Right cardiac atrium (tissue), 5 donors: ENCODE measurements around the gene COL24A1. TPM values are rescaled to one million over a fixed set of nuclear protein-coding genes. Genes with fewer than 3 reads are reported as not detected.
A peak's percentile ranks its signal among the peaks of the same experiment; 100 is the strongest.
"Not testable (repeated sequence)": the region's sequence is repeated elsewhere in the genome, so short reads cannot be mapped to it uniquely, and the experiment has no call there.

ENCODE experiments used
- ATAC-seq, 2 donors: fragments of 200-7000 bp; cut with Tn5 transposase; one replicate each; pipeline versions ENCODE4 v1.8.0 to v1.9.1; 2020; ENCODE audit warnings: moderate library complexity in 2 of 2, mild to moderate bottlenecking in 1 of 2
- DNase-seq, 3 donors: peaks; one replicate each; pipeline ENCODE4 v3.0.0-alpha.2; 2020
- H3K27ac ChIP-seq: one replicate; pipeline ENCODE4 v1.5.1; 2013; ENCODE audit warnings: mild to moderate bottlenecking, low read length, control low read depth, moderate library complexity
- H3K27me3 ChIP-seq: one replicate; pipeline ENCODE4 v1.6.1; 2013; ENCODE audit not compliant: control insufficient read depth, insufficient read depth
- H3K4me1 ChIP-seq: one replicate; pipeline ENCODE4 v1.6.1; 2013; ENCODE audit warnings: low read length; ENCODE audit not compliant: control insufficient read depth, insufficient read depth
- H3K4me3 ChIP-seq: one replicate; pipeline ENCODE4 v1.5.1; 2013; ENCODE audit warnings: low read length, control low read depth
- H3K9me3 ChIP-seq: one replicate; pipeline ENCODE4 v1.6.1; 2013; ENCODE audit warnings: low read length; ENCODE audit not compliant: control insufficient read depth
- WGBS: extraction: QIAGEN DNeasy Blood & Tissue Kit; methylation state at CpG from one replicate; pipeline ENCODE4 v1.1.7; 2013; 5-methylcytosine and 5-hydroxymethylcytosine counted together
- intact Hi-C, 4 donors: fragments of 100-400 bp; cut with DNase I; formaldehyde crosslinking; loops; one replicate each; pipeline versions ENCODE4 v1.11.0 to v1.14.0; 2022 to 2023
- polyA plus RNA-seq: library from polyadenylated mRNA; stranded (reverse); fragments of 200-250 nt; gene quantifications from one replicate; pipeline ENCODE4 v1.2.3, GENCODE V29; 2013
- total RNA-seq, 4 donors: library from RNA; stranded (reverse); fragmentation: NEBNext Ultra II Directional; extraction: Animal tissue kit (Norgen Biotek cat#: 25700); gene quantifications; one replicate each; pipeline ENCODE4 v1.2.1, GENCODE V29; 2021
- donor health status: healthy with polysubstance abuse.
- donor health status: DM: no; HTN: yes; CAD: no.
- donor health status: DM: no; HTN: no; CAD: no.
- donor health status: DM: no; HTN: yes; CAD: no; lungs with severe emphysema.
- donor health status: DM: yes; HTN: yes; CAD: no.

COL24A1 gene
- total and polyA plus RNA-seq, 5 donors = 0.93 to 6.9 (median 4.7) TPM

DNA sequence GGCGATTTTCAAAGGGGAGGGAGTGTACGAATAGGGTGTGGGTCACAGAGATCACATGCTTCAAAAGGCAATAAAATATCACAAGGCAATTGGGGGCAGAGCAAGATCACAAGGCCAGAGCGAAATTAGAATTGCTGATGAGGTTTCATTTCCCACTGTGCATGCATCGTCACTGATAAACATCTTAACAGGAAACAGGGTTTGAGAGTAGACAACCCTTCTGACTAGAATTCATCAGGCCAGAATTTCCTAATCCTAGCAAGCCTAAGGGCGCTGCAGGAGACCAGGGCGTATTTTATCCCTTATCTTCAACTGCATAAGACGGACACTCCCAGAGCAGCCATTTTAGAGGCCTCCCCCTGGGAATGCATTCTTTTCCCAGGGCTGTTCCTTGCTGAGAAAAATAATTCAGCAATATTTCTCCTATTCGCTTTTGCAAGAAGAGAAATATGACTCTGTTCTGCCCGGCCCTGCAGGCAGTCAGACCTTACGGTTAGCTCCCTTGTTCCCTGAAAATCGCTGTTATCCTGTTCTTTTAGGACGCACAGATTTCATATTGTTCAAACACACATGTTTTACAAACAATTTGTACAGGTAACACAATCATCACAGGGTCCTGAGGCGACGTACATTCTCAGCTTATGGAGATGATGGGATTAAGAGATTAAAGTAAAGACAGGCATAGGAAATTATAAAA, 442.0 kb downstream of the COL24A1 start:
- H3K27ac ChIP-seq, H3K9me3 ChIP-seq, intact Hi-C loops, H3K4me3 ChIP-seq, H3K27me3 ChIP-seq, ATAC-seq, DNase-seq, H3K4me1 ChIP-seq: not testable (repeated sequence)
- 82% methylated on average over 14 of the region's 14 CpGs for WGBS

DNA sequence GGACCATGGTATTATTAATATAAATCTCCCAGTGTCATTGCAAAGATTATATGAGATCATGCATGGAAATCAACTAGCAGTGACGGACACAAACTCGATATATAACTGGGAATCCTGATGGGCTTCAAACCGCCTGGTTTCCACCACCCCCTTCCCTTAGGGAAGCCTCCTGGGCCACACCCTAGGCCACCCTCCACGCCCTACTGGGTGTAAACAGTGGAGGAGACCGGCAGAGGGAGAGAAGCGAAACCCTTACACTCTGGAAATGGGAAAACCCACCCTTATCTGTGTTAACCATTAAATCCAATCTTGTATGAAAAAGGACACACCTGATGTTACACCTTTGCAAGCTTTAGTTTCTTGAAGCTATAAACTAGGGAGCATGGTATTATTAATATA, 447.7 kb downstream of the COL24A1 start:
- H3K4me3 ChIP-seq = peak overlapping the region; percentile 53
- 89% methylated on average over 6 of the region's 6 CpGs for WGBS
- ATAC-seq (peak in 1 of 2 donors; percentile 14), DNase-seq (peak in 1 of 3 donors; percentile 24)
- H3K27ac ChIP-seq = peak overlapping the region; percentile 43
- intact Hi-C loops = loop anchor here in 1 of 4 donors (10.0 kb wide), 1 partner anchor 124 kb away; the partner anchor contains the start of gene CCN1
- no peaks in the 10 kb centered on the region for H3K9me3 ChIP-seq
- H3K27me3 ChIP-seq = no peaks in the 10 kb centered on the region
- H3K4me1 ChIP-seq = no peaks in the 10 kb centered on the region

DNA sequence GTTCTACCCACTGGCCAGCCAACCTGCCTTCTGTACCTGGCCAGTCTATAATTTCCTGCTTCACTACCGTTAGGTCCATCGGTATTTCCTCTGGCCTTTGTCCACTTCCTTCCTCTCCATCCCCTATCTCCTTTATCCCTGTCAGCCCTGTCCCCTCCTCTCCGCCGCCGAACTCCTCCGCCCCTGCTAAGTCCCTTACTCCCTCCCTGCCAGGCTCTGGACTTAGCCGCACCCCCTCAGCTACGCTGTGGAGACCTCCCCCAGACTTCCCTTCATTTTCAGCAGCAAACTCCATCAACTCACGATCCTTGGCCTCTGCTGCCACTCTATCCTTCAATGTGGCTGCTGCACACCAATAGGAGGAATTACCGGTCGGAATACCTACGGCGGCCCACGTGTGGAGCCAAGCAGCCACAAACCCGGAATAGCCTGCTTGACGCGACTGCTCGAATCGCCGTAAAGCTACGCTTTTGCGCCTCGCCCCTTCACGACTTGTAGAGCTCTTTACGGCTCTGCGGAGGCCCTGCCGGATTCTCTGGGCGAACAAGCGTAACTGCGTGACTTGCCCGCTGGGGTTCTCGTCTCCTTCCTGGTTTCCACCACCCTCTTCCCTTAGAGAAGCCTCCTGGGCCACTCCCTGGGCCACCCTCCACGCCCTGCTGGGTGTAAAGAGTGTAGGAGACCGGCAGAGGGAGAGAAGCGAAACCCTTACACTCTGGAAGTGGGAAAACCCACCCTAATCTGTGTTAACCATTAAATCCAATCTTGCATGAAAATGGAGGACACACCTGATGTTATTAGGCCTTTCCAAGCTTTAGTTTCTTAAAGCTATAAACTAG, 448.4 kb downstream of the COL24A1 start, which contains the start of gene ZNHIT6:
Gene ZNHIT6 (minus strand): TSS at position 444 of the 839 bp plus-strand sequence. CDS start 149 bp downstream, at position 295.
- under 1% methylated on average over 35 of the region's 35 CpGs for WGBS
- intact Hi-C loops = loop anchor here in 1 of 4 donors (10.0 kb wide), 1 partner anchor 123 kb away; the partner anchor contains the start of gene CCN1
- H3K4me3 ChIP-seq = peak within 1 kb of the TSS; percentile 53
- ATAC-seq (peak; percentile 95 to 97), DNase-seq (peak; percentile 92 to 95 (median 95))
- H3K27ac ChIP-seq = peak within 1 kb of the TSS; percentile 74
- no peaks in the 10 kb centered on the region for H3K4me1 ChIP-seq
- H3K9me3 ChIP-seq = no peaks in the 10 kb centered on the region
- H3K27me3 ChIP-seq = no peaks in the 10 kb centered on the region

DNA sequence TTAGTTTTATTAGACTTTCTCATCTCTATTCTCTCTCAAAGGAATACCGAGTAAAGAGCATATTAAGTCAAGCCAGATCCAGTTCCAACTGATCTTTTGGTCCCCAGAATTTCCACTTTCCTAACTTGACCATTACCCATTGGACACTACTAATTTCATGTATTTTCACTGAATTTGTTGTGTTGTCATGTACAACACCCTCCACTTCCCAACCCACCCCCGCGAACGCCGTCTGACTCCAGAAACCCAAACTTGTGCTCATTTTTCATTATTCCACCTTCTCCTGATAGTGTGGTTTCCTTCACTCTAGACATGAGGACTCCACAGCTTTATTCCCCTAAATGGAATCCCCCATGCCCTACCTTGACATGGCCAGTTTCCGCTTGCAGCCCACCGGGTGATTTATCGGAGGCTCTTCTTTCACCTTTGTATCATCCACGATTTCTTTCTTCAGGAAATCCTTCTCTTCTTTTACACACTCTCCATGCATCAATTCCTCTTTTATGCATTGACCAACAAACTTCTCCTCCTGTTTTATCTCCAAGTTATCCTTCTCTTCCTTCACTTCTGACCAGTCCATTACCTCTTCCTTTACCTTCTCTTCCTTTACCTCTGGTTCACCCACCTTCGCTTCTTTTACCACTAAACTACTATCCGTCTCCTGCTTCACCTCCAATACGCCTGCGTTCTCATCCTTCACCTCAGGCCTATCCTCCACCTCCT, 449.1 kb downstream of the COL24A1 start:
- no peak overlapping the region for H3K27ac ChIP-seq
- no peak for DNase-seq
- no peaks in the 10 kb centered on the region for H3K9me3 ChIP-seq
- no peaks in the 10 kb centered on the region for H3K4me1 ChIP-seq
- no peak for ATAC-seq
- peak overlapping the region; percentile 53 for H3K4me3 ChIP-seq
- 19% methylated on average over 13 of the region's 13 CpGs for WGBS
- H3K27me3 ChIP-seq = no peaks in the 10 kb centered on the region
- intact Hi-C loops = loop anchor here in 1 of 4 donors (10.0 kb wide), 1 partner anchor 123 kb away; the partner anchor contains the start of gene CCN1

DNA sequence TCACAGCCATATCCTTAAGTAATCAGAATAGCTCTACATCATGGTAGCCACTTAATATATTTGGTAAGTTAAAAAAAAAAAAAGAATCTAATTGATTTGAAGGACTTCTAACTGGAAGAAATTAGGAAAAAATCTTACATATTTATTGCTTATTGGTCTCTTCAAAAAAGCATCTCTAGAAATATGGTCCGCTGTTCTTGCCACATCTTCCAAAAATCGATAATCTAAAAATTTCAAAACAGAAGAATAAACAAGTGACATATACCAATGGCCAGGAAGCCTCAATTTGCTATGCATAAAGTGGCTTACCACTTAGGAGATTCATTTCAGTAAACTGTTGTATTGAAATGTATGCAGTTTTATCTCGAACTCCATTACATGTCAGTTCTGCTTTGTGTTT, 450.6 kb downstream of the COL24A1 start:
- DNase-seq (no peak), ATAC-seq (no peak)
- WGBS = 97% methylated on average over 3 of the region's 3 CpGs
- H3K4me1 ChIP-seq = no peaks in the 10 kb centered on the region
- H3K27ac ChIP-seq = no peak overlapping the region
- intact Hi-C loops = loop anchor here in 1 of 4 donors (10.0 kb wide), 1 partner anchor 121 kb away; the partner anchor contains the start of gene CCN1
- H3K27me3 ChIP-seq = no peaks in the 10 kb centered on the region
- H3K9me3 ChIP-seq = no peaks in the 10 kb centered on the region
- H3K4me3 ChIP-seq = no peak overlapping the region

DNA sequence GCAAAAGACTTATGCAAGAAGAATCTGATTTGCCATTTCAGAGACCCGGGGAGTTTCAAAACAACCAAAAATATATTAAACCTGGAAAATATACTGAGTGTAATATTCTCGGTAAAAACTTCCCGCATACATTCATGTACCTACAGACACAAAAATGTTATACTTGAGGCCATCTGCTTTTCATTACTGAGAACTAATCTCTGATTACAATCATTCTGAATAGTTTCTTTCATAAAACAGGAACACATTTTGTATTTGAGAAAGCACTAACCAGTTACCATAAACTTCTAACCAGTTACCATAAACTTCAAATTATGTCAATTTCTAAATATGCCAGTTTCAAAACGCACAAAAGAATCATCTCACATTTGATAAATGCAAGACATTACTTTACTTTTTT, 456.1 kb downstream of the COL24A1 start:
- no peak for ATAC-seq
- intact Hi-C loops = loop anchor here in 1 of 4 donors (10.0 kb wide), 1 partner anchor 116 kb away; the partner anchor contains the start of gene CCN1
- WGBS = 91% methylated on average over 4 of the region's 4 CpGs

DNA sequence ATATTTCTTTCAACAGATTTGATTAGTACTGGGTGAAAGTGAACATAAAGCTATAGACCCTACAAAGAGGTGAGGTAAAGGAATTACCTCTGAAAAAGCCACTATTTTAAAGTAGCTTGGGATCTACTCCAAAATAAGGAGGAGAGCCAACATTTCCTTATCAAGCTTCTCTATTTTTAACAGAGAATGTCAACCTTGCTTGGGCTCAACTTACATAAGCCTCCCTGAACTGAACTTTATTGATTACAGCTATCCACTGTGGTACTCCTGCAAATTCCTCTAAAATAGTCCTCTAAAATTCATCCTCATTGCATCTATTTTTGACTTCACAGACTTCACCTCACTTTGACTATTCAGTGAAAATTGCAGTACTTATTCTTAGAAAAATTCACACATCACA, 458.7 kb downstream of the COL24A1 start:
- intact Hi-C loops = loop anchor here in 3 of 4 donors (10.0 kb wide), 3 partner anchors 113 to 203 kb away; partner anchors contain the start of gene CCN1 (in 1 of the 3)
- ATAC-seq = peak in 1 of 2 donors; percentile 57
- Histone ChIP-seq H3K4me1 (no peaks in the 10 kb centered on the region), H3K4me3 (no peak overlapping the region), H3K27ac (no peak overlapping the region), H3K9me3 (no peaks in the 10 kb centered on the region), H3K27me3 (no peaks in the 10 kb centered on the region)
- no peak for DNase-seq

More for the DNA sequence above, 456.1 kb downstream of the COL24A1 start:
- Histone ChIP-seq H3K27me3 (no peaks in the 10 kb centered on the region), H3K4me1 (no peaks in the 10 kb centered on the region), H3K9me3 (no peaks in the 10 kb centered on the region), H3K27ac (no peak overlapping the region), H3K4me3 (no peak overlapping the region)
- no peak for DNase-seq

DNA sequence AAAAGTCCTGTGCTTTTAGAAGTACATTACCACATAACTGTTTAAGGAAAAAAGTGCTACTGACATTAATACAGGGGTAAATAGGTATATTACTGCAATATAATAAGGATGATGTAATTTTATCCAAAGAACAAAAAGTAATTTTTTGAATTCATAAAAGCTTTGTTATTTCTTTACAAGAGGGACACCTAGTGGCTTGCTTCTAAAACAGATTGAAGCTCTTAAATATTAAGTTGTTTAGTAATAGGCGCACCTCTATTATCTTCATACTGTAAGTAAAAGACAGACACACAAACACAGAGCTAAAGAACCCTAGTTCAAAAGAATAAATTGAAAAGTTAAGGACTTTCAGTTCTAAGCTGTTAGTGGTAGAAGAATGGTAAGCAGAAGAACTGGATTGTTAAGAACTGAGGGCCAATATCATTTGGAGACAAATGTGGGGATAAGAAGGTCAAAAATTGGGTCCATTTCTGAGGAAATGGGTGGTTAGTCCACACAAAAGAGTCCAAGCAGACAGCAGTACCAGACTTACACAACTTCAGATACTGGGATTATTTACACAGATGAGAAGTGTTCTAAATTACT, 463.8 kb downstream of the COL24A1 start:
- intact Hi-C loops = loop anchor here (5.0 to 10.0 kb wide), 5 partner anchors 108 to 386 kb away; partner anchors contain the start of gene CCN1 (in 2 of the 4)
- H3K9me3 ChIP-seq = no peaks in the 10 kb centered on the region
- DNase-seq = no peak
- no peaks in the 10 kb centered on the region for H3K27me3 ChIP-seq
- no peak for ATAC-seq
- no peak overlapping the region for H3K27ac ChIP-seq
- H3K4me1 ChIP-seq = no peaks in the 10 kb centered on the region
- no peak overlapping the region for H3K4me3 ChIP-seq
- WGBS = 49% methylated on average over 1 of the region's 1 CpG

DNA sequence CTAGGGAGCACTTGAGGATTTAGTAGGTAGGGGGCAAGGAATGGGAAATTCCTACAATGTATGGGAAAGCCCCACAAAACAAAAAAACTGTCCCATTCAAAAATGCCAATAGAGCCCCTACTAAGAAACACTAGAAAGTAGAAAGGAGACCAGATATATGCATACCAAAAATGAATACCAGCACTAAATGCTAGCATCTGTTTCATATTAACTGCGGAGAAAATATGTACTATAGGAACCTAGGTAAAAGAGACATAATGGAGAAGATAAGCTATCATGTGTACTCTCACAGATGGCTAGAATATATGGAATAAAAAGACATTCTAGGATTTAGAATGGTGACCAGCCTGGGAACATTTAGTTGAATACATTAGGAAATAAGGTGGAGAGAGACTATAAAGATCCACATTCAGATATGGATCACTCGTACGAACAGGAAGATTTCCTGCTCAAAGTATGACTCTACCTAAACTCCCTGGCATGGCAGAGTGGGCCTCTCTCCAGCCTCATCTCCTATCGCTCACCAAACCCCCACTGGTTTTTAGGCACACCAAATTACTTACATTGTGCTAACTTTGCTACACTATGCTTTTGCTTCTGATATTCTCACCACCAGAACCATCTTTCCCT, 466.7 kb downstream of the COL24A1 start:
- Histone ChIP-seq H3K9me3 (no peaks in the 10 kb centered on the region), H3K27me3 (no peaks in the 10 kb centered on the region), H3K4me3 (no peak overlapping the region), H3K27ac (no peak overlapping the region), H3K4me1 (no peaks in the 10 kb centered on the region)
- DNase-seq = no peak
- intact Hi-C loops = loop anchor here (5.0 to 10.0 kb wide), 5 partner anchors 105 to 383 kb away; partner anchors contain the start of gene CCN1 (in 2 of the 4)
- 86% methylated on average over 4 of the region's 4 CpGs for WGBS
- no peak for ATAC-seq
